GM18873 (cell line): ENCODE data around the gene SPDYE5.
"Not testable (repeated sequence)": the region's sequence is repeated elsewhere in the genome, so short reads cannot be mapped to it uniquely, and the experiment has no call there.

Experiments used
- ATAC-seq: cut with Tn5 transposase; IDR thresholded peaks from one replicate; pipeline ENCODE4 v1.9.1; 2021; ENCODE audit warnings: mild to moderate bottlenecking, moderate library complexity, moderate number of reproducible peaks; ENCODE audit not compliant: unreplicated experiment, low FRiP score

The SPDYE5 gene

DNA sequence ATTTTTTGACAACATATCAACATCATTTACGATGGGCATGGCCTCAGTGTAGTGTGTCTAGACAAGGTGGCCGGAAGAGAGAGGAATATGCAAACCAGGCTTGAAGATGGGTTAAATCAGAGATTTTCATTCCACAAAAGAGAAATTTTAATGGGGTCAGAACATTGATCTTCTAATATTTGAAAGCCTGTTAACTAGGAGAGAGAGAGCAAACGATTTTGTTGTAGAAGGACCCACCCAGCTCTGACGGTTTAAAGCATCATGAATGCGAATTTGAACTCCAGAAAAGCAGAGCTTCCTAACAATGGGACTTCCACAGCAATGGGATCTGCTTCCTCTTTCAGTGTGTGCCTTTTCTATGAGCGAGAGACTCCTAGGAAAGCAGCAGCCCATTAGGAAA is at the start of gene SPDYE5:
Gene SPDYE5 (plus strand): TSS at position 301 of the 400 bp plus-strand sequence. CDS start 1,728 bp downstream, outside the sequence.
- not testable (repeated sequence) for ATAC-seq

- ATAC-seq: peak; percentile 60
Observed at GRCh38 chr7:75442465-75443111, 49.5 kb upstream of the SPDYE5 start.

GRCh38 chr7:75449946-75450345 is 42.2 kb upstream of the SPDYE5 start:
- not testable (repeated sequence) for ATAC-seq

- peak; percentile 63 for ATAC-seq
Observed at GRCh38 chr7:75452494-75452955, 39.6 kb upstream of the SPDYE5 start.

DNA sequence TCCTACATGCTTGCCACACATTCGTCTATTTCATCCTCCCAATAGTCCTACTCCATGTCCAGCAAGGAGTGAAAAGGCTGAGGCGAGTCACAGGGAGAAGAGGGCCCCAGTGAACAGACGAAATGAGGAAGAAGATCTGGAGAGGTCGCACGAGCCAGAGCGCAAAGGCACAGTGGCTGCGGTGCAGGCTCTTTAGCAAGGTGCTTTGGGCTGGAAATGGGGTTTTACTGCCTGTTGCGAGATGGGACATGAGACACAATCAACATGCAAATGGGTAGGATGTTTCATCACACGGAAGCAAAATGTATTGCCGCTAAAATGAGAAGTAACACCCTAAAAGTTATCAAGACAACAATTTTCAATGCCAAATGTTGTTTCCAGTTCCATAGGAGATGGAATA is 35.7 kb upstream of the SPDYE5 start:
- ATAC-seq: not testable (repeated sequence)

DNA sequence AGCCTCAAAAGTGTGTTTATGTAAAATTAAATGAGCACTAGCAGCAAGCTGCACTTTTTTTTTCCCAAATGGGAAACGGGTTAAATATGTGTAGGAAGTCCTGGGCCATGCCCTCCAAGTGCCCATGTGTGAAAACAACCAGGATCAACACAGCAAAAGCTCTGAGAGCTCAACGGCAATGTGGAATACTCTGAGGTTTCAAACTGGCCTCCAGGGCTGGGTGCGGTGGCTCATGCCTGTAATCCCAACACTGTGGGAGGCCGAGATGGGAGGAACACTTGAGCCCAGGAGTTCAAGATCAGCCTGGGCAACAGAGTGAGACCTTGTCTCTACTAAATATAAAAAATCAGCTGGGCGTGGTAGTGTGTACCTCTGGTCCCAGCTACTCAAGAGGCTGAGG is 34.1 kb upstream of the SPDYE5 start:
- ATAC-seq: not testable (repeated sequence)

DNA sequence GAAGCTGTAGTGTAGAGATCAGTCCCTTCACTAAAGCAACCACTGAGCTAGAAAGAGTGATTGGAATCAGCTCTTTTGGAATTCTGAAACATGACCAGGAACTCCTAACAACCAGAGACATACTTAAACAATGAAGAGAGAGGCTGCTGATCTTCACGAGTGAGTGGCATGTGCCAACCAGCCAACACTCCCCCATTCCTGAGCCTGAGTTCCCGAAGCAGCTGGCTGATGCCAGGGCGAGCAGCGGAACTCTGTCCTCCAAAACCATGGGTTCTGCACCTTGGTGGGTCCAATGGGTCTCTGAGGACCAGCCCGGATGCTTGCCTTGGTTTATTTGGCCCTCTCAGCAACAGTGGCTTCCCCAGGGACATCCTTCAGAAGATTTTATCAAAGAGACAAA is 31.6 kb upstream of the SPDYE5 start:
- not testable (repeated sequence) for ATAC-seq

DNA sequence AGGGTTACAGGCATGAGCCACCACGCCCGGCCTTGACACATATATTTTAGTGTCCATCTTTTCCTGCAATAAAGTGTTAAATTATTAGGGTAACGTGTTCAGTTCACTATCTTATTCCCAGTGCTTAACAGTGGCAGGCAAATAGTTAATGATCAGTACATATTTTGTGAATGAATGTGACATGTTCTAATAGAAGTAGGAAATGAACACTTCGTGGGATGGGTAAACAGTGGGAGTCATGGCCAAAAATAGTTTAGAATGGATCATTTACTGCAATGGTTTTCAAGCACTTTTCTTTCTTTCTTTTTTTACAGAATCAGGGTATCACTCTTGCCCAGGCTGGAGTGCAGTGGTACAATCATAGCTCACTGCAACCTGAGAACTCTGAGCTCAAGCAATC is 22.0 kb upstream of the SPDYE5 start:
- ATAC-seq: not testable (repeated sequence)

GRCh38 chr7:75477457-75477856 is 14.7 kb upstream of the SPDYE5 start:
- not testable (repeated sequence) for ATAC-seq

DNA sequence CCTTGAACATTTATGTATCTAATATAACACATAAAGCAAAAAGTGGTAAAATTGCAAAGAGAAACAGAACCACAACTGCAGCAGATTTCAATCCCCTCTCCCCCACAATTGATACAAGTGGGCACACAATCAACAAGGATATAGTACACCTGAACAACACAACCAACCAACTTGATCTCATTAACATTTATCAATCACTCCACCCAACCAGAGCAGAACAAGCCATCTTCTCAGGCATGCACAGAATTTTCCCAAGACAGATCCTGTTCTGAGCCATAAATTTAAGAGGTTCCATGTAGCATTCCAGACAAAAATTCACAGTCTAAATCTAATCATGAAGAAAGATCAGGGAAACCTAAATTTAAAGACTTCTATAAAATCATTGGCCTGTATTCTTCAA is 11.8 kb upstream of the SPDYE5 start:
- not testable (repeated sequence) for ATAC-seq

DNA sequence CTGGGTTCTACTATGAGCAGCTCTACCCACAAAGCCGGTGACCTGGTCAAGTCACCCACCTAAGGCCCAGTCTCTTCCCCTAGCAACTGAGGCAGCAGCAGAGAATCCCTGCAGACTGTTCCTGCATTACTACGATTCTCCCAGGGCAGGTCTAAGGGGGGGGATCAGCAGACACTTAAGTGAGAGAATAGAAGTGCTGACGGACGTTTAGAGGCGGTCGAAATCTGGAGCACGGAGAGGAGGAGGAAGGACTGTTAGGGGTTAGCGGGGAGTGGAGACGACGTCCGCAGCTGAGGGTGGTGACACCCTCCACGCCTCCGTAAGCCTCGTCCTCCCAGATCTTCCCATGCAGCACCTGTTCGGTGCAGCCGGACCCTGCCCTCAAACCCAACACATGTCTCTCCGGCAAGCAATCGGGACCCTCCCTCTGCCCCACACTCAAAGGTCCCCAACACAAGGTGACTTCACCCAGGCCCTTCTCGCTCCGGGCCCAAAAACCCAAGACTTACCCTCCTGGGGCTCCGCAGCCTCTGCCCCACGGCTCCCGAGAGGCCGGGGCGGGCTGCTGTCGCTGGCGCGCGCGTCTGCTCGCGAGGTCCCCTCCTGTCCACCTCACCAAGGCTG is 6.7 kb upstream of the SPDYE5 start:
- ATAC-seq: not testable (repeated sequence)

GRCh38 chr7:75485979-75486643 is 6.0 kb upstream of the SPDYE5 start, which contains the start of gene POM121C:
POM121C (minus strand) TSS chr7:75486299; CDS start chr7:75441496, 44,803 bp downstream.
- peak; percentile 97 for ATAC-seq

- ATAC-seq: not testable (repeated sequence)
Observed at GRCh38 chr7:75509033-75509432, 16.9 kb downstream of the SPDYE5 start.

GRCh38 chr7:75518842-75519241 is 26.7 kb downstream of the SPDYE5 start:
- ATAC-seq: not testable (repeated sequence)

GRCh38 chr7:75521727-75522126 is 29.6 kb downstream of the SPDYE5 start:
- ATAC-seq: not testable (repeated sequence)

DNA sequence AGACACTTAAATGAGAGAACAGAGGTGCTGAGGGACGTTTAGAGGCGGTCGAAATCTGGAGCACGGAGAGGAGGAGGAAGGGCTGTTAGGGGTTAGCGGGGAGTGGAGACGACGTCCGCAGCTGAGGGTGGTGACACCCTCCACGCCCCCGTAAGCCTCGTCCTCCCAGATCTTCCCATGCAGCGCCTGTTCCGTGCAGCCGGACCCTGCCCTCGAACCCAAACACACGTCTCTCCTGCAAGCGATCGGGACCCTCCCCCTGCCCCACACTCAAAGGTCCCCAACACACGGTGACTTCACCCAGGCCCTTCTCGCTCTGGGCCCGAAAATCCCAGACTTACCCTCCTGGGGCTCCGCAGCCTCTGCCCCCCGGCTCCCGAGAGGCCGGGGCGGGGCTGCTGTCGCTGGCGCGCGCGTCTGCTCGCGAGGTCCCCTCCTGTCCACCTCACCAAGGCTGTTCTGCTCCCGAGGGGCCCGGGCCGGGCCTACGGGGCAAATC is 35.2 kb downstream of the SPDYE5 start:
- not testable (repeated sequence) for ATAC-seq

DNA sequence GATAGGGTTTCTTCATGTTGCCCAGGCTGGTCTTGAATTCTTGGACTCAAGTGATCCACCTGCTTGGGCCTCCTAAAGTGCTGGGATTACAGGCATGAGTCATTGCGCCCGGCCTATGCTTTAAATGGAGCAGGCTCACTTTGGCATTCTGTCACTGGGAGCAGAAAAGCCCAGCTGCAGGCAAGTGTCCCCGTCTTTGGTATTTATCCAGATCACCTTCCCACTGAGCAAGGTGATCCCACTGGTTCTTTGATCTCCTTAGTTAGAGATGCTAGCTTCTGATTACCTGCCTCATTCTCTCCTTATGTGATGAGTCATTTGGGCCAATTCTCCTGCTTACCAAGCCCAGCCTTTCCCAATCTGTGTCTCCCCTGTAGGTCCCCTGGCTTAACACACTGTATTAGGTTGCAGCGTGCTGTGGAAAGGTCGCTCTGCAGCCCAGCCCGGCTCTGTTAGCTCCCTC is 39.3 kb downstream of the SPDYE5 start:
- ATAC-seq: no peak

- ATAC-seq: no peak
Observed at GRCh38 chr7:75532639-75533038, 40.5 kb downstream of the SPDYE5 start.

- no peak for ATAC-seq
Observed at GRCh38 chr7:75533926-75534325, 41.8 kb downstream of the SPDYE5 start.

DNA sequence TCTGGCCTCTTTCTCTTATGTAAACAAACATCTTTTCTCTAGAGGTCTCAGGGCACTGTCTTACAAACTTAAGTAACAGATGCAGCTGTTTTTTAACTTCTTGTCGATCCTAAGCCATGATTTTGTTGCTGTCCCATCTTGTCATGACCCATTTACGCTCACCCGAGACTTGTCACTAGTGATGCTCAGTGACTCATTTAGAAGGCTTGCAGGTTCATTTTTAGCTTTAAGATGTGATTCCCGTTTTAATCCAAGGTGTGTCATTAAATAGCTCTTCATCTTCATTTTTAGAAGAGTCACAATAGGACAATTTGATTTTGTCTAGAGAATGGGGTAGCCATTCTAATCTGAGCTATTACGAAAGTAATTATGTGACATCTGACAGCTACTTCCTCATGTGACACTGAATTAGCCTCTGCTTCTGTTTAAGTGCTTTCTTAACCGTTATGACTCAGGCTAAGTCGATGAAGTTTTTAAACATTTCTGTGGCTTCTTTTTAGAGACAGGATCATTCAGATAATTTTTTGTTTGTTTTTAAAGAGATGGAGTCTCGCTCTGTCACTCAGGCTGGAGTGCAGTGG is 42.7 kb downstream of the SPDYE5 start:
- ATAC-seq: peak; percentile 67

DNA sequence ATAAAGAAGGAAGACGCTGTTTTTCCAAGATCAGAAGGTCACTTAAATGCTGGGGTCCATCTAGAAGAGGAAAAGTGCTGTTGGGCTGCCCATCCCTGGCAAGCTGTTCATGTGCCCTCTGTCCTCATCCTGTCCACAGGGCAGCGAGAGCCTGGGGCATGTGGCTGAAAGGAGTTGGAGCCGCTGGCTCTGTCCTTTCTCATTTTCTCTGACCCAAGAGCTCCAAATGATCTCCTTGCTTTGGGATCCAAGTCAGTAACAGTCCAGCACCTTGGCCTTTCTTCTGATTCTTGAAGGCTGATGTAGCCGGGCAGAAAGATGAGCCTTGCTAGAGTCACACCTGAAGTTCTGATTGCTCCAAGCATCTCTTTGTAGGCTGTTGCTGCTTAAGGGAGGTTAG is 44.4 kb downstream of the SPDYE5 start:
- no peak for ATAC-seq
